Fibroblast of pulmonary artery (primary cell): ENCODE results near the gene PDGFB.

Source experiments
- DNase-seq: peaks from one replicate; pipeline ENCODE4 v3.0.0-alpha.2; 2010; ENCODE audit warnings: low read depth
- H3K4me3 ChIP-seq: replicated peaks from 2 replicates; pipeline ENCODE4 v1.5.1; 2011; ENCODE audit warnings: low read depth, mild to moderate bottlenecking, control low read depth, low read length, moderate library complexity
- CTCF ChIP-seq: IDR thresholded peaks from 2 replicates; pipeline ENCODE4 v1.5.1; 2011; ENCODE audit warnings: mild to moderate bottlenecking, control low read depth, low read length, inconsistent platforms; ENCODE audit errors: missing control alignments

The PDGFB gene

GRCh38 chr22:39263626-39264348, 19.0 kb upstream of the PDGFB start:
- H3K4me3 ChIP-seq, result no peak overlapping the region
- TF ChIP-seq CTCF, result no peak
- DNase-seq, result no peak

- H3K4me3 ChIP-seq, result no peak overlapping the region
- DNase-seq, result no peak
- no peak for TF ChIP-seq CTCF
Measured at GRCh38 chr22:39259666-39260065, 14.9 kb upstream of the PDGFB start.

GRCh38 chr22:39257901-39258475, 13.2 kb upstream of the PDGFB start:
- TF ChIP-seq CTCF, result no peak
- DNase-seq, result no peak
- no peak overlapping the region for H3K4me3 ChIP-seq

GRCh38 chr22:39256979-39257378, 12.2 kb upstream of the PDGFB start:
- no peak overlapping the region for H3K4me3 ChIP-seq
- TF ChIP-seq CTCF, result no peak
- DNase-seq, result no peak

GRCh38 chr22:39256186-39256552, 11.4 kb upstream of the PDGFB start:
- TF ChIP-seq CTCF, result no peak
- no peak overlapping the region for H3K4me3 ChIP-seq
- DNase-seq, result no peak

GRCh38 chr22:39255449-39256185, 10.8 kb upstream of the PDGFB start:
- DNase-seq, result no peak
- H3K4me3 ChIP-seq, result no peak overlapping the region
- TF ChIP-seq CTCF, result no peak
